DND-41 (cell line): Measurements from ENCODE around the gene IGSF23.

Source experiments
- ATAC-seq: fragments of 200-7000 bp; cut with Tn5 transposase; 3 replicates; pipeline ENCODE4 v1.9.1; 2021; ENCODE audit warnings: low read depth; ENCODE audit not compliant: insufficient read depth
- DNase-seq: peaks from one replicate; pipeline ENCODE4 v3.0.0-alpha.2; 2020
- H2AFZ ChIP-seq: 2 replicates; pipeline ENCODE4 v1.6.0; 2012; ENCODE audit warnings: low read depth, low read length
- H3K27ac ChIP-seq: 2 replicates; pipeline ENCODE4 v1.5.1; 2012; ENCODE audit warnings: low read length, inconsistent platforms
- H3K27me3 ChIP-seq: fragments of 200-600 bp; sonication (generic); 2 replicates; pipeline ENCODE4 v1.6.0; 2012; ENCODE audit warnings: low read length, mild to moderate bottlenecking, inconsistent platforms; ENCODE audit not compliant: insufficient read depth, poor library complexity
- H3K36me3 ChIP-seq: 2 replicates; pipeline ENCODE4 v1.5.1; 2012; ENCODE audit warnings: low read length, inconsistent platforms; ENCODE audit not compliant: insufficient read depth
- H3K4me1 ChIP-seq: 2 replicates; pipeline ENCODE4 v1.5.1; 2012; ENCODE audit warnings: mild to moderate bottlenecking, low read length; ENCODE audit not compliant: insufficient read depth
- H3K4me2 ChIP-seq: 2 replicates; pipeline ENCODE4 v1.6.0; 2012; ENCODE audit warnings: mild to moderate bottlenecking, moderate library complexity, low read length, inconsistent platforms; ENCODE audit not compliant: insufficient read depth
- H3K4me3 ChIP-seq, 2 experiments: fragments of 200-600 bp in 1 of 2; shearing (Covaris generic) in 1 of 2; 2 replicates each; pipeline ENCODE4 v1.5.1; 2012 to 2016; ENCODE audit warnings: inconsistent platforms in 2 of 2, low read length in 2 of 2, mild to moderate bottlenecking in 2 of 2, low read depth in 1 of 2, moderate library complexity in 1 of 2
- H3K79me2 ChIP-seq: 2 replicates; pipeline ENCODE4 v1.6.0; 2012; ENCODE audit warnings: low read length, inconsistent platforms; ENCODE audit not compliant: insufficient read depth
- H3K9ac ChIP-seq: 2 replicates; pipeline ENCODE4 v1.6.0; 2012; ENCODE audit warnings: low read depth, mild to moderate bottlenecking, inconsistent platforms, low read length, moderate library complexity
- H3K9me3 ChIP-seq: 2 replicates; pipeline ENCODE4 v1.5.1; 2012; ENCODE audit warnings: low read length, moderate library complexity, mild to moderate bottlenecking, inconsistent platforms; ENCODE audit not compliant: insufficient read depth, severe bottlenecking
- H4K20me1 ChIP-seq: 2 replicates; pipeline ENCODE4 v1.6.0; 2012; ENCODE audit warnings: low read length; ENCODE audit not compliant: insufficient read depth
- CTCF ChIP-seq: IDR thresholded peaks from 2 replicates; pipeline ENCODE4 v1.5.1; 2012; ENCODE audit warnings: borderline replicate concordance, low read length, moderate library complexity, mild to moderate bottlenecking; ENCODE audit not compliant: poor library complexity, severe bottlenecking; ENCODE audit errors: extremely low read depth
- EZH2 ChIP-seq: IDR thresholded peaks from 3 replicates; pipeline ENCODE4 v1.6.1; 2012; ENCODE audit warnings: borderline replicate concordance, low read depth, mild to moderate bottlenecking, moderate library complexity, low read length, inconsistent platforms; ENCODE audit not compliant: severe bottlenecking

The IGSF23 gene

GRCh38 chr19:44577566-44577874 is 35.8 kb upstream of the IGSF23 start:
- H4K20me1 ChIP-seq: no peaks in the 10 kb centered on the region
- DNase-seq (no peak), ATAC-seq (no peak)
- no peak overlapping the region for H3K4me3 ChIP-seq
- no peak overlapping the region for H3K9ac ChIP-seq
- no peak overlapping the region for H3K4me2 ChIP-seq
- H3K79me2 ChIP-seq: no peaks in the 10 kb centered on the region
- no peaks in the 10 kb centered on the region for H3K27me3 ChIP-seq
- H3K27ac ChIP-seq: no peak overlapping the region
- no peaks in the 10 kb centered on the region for H3K36me3 ChIP-seq
- TF ChIP-seq CTCF (no peak), EZH2 (no peak)
- no peaks in the 10 kb centered on the region for H3K4me1 ChIP-seq
- H3K9me3 ChIP-seq: no peaks in the 10 kb centered on the region
- no peak overlapping the region for H2AFZ ChIP-seq

DNA sequence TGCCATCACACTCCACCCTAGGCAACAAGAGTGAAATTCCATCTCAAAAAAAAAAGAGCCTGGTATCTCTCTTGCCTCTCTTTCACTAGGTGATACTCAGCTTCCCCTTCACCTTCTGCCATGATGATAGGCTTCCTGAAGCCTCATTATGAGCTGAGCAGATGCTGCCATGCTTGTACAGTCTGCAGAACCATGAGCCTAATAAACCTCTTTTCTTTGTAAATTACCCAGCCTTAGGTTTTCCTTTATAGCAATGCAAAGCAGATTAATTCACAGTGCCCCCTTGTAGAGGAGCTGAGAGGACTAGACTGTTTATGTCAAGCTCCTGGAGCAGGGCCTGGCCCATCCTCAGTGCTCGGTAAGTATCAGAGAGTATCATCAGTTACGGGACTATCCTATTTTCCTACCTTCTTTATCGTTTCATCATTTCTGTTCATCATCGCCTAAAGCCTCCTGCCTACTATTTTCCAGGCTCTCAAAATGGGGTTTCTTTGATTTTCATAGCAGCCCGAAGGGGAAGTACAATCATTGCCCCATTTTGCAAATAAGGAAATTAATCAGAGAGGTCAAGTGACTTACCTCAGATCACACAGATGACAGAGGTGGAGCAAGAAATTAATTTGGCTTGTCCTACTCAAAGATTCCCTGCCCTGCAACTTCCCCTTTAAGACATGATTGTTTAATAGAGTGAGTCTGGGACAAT is 33.5 kb upstream of the IGSF23 start:
- H2AFZ ChIP-seq: no peak overlapping the region
- no peaks in the 10 kb centered on the region for H3K4me1 ChIP-seq
- no peak overlapping the region for H3K4me3 ChIP-seq
- no peak for ATAC-seq
- no peak overlapping the region for H3K27ac ChIP-seq
- no peaks in the 10 kb centered on the region for H3K79me2 ChIP-seq
- H3K27me3 ChIP-seq: no peaks in the 10 kb centered on the region
- no peak for TF ChIP-seq CTCF
- no peak for TF ChIP-seq EZH2
- no peak overlapping the region for H3K9ac ChIP-seq
- H3K9me3 ChIP-seq: no peaks in the 10 kb centered on the region
- H3K36me3 ChIP-seq: no peaks in the 10 kb centered on the region
- H4K20me1 ChIP-seq: no peaks in the 10 kb centered on the region
- DNase-seq: no peak
- H3K4me2 ChIP-seq: no peak overlapping the region

DNA sequence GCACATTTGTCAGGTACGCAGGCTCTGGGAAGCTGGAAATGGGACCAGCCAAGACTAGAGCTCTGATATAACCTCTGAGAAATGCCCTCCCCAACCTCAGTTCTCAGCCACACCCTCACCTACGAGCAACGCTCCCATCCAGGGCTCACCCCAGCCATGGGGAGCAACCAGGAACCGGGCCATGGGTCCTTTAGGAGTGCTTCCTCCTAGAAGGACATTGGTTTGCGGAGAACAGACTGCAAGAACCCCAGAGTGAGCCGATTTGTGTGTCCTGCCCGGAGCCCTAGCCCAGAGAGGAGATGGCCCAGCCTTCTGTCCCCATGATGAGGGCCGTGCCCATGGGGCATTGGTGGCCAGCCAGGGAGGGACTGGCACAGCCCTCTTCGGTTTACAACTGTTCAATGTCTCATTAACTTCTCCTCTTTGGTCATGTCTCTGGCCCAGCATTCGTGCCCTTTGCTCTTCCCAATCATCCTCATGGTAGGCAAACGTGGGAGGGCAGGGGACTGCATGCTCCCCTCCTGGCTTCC is 32.9 kb upstream of the IGSF23 start:
- no peak for TF ChIP-seq CTCF
- TF ChIP-seq EZH2: no peak
- DNase-seq (no peak), ATAC-seq (no peak)
- no peak overlapping the region for H3K4me3 ChIP-seq
- H2AFZ ChIP-seq: no peak overlapping the region
- H3K4me2 ChIP-seq: no peak overlapping the region
- no peak overlapping the region for H3K27ac ChIP-seq
- H3K79me2 ChIP-seq: no peaks in the 10 kb centered on the region
- H3K27me3 ChIP-seq: no peaks in the 10 kb centered on the region
- no peaks in the 10 kb centered on the region for H4K20me1 ChIP-seq
- no peaks in the 10 kb centered on the region for H3K4me1 ChIP-seq
- peaks cover 3% of the 10 kb centered on the region for H3K9me3 ChIP-seq
- H3K9ac ChIP-seq: no peak overlapping the region
- H3K36me3 ChIP-seq: no peaks in the 10 kb centered on the region
